Gastrocnemius medialis (tissue), 4 donors: ENCODE measurements around the gene ZBTB17.

Experiments used
- CTCF ChIP-seq, 5 experiments: fragments of 450-650 bp in 3 of 5; fragments of 200-600 bp in 2 of 5; sonication (generic) in 2 of 5; IDR thresholded peaks in 4 of 5; conservative IDR thresholded peaks in 1 of 5; 1 replicate in 4 of 5; 2 replicates in 1 of 5; pipeline ENCODE4 v1.5.1; 2016 to 2019; ENCODE audit warnings: antibody characterized with exemption in 5 of 5, mild to moderate bottlenecking in 3 of 5, moderate library complexity in 3 of 5
- POLR2A ChIP-seq, 2 donors: fragments of 450-650 bp; IDR thresholded peaks; one replicate each; pipeline ENCODE4 v1.6.1; 2017; ENCODE audit warnings: antibody characterized with exemption in 2 of 2, mild to moderate bottlenecking in 2 of 2, moderate library complexity in 2 of 2

DNA sequence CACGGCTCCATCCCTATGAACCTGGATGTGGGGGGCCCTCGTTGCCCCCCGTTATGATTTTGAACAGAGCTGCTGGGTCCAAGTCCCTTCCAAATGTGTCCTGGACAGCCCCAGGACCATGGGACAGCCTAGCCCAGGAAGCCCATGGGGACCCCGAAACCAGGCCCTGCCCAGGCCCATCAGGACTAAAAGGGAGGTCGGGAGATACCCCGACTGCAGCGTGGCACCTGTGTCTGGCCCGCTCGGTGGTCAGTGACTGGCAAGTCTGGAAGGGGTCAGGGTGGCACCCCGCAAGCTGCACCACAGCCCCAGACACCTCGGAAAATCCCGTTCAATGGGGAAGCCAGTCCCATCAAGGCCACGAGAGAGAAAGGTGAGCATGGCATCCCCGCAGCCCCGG, 17.8 kb upstream of the ZBTB17 start:
- TF ChIP-seq POLR2A (IDR thresholded peaks at IDR 0.05), result no peak
- TF ChIP-seq CTCF (IDR thresholded peaks at IDR 0.05 in 4 of 5, conservative IDR thresholded peaks at IDR 0.05 in 1 of 5), result no peak
